ENCODE data around the gene PTPRN2. TPM values are rescaled to one million over a fixed set of nuclear protein-coding genes. Genes with fewer than 3 reads are reported as not detected.

Gene PTPRN2
- polyA plus RNA-seq, 2 donors, result 0.37 to 0.40 TPM

GRCh38 chr7:158273138-158273651 is 314.4 kb downstream of the PTPRN2 start:
- no peak overlapping the region for H3K27ac ChIP-seq (ENCODE audit: low read depth in 2 of 2, low read length in 1 of 2)
- 83 to 92% methylated on average over 31 of the region's 31 CpGs for WGBS, 2 donors

GRCh38 chr7:158272509-158273137 is 315.0 kb downstream of the PTPRN2 start:
- Histone ChIP-seq H3K36me3 (ENCODE audit: control insufficient read depth in 2 of 2, insufficient read depth in 2 of 2, low read length in 1 of 2) (no peaks in the 10 kb centered on the region), H3K9me3 (ENCODE audit: control insufficient read depth in 2 of 2, insufficient read depth in 1 of 2, low read depth in 1 of 2, low read length in 1 of 2) (no peaks in the 10 kb centered on the region), H3K27me3 (ENCODE audit: control insufficient read depth in 1 of 2, insufficient read depth in 2 of 2, low read length in 2 of 2) (no peaks in the 10 kb centered on the region), H3K4me3 (ENCODE audit: low read depth in 1 of 2, low read length in 2 of 2) (no peak overlapping the region), H3K4me1 (ENCODE audit: control insufficient read depth in 2 of 2, insufficient read depth in 2 of 2, low read length in 1 of 2) (peaks cover 0 to 6% of the 10 kb centered on the region in 2 donors), H3K27ac (ENCODE audit: low read depth in 2 of 2, low read length in 1 of 2) (no peak overlapping the region)
- WGBS, 2 donors, result 91 to 92% methylated on average over 15 of the region's 15 CpGs

More at GRCh38 chr7:158273138-158273651, 314.4 kb downstream of the PTPRN2 start:
- Histone ChIP-seq H3K4me3 (ENCODE audit: low read depth in 1 of 2, low read length in 2 of 2) (no peak overlapping the region), H3K9me3 (ENCODE audit: control insufficient read depth in 2 of 2, insufficient read depth in 1 of 2, low read depth in 1 of 2, low read length in 1 of 2) (no peaks in the 10 kb centered on the region), H3K4me1 (ENCODE audit: control insufficient read depth in 2 of 2, insufficient read depth in 2 of 2, low read length in 1 of 2) (peaks cover 0 to 6% of the 10 kb centered on the region in 2 donors), H3K36me3 (ENCODE audit: control insufficient read depth in 2 of 2, insufficient read depth in 2 of 2, low read length in 1 of 2) (no peaks in the 10 kb centered on the region), H3K27me3 (ENCODE audit: control insufficient read depth in 1 of 2, insufficient read depth in 2 of 2, low read length in 2 of 2) (no peaks in the 10 kb centered on the region)

GRCh38 chr7:158272091-158272490 is 315.5 kb downstream of the PTPRN2 start:
- Histone ChIP-seq H3K27me3 (ENCODE audit: control insufficient read depth in 1 of 2, insufficient read depth in 2 of 2, low read length in 2 of 2) (no peaks in the 10 kb centered on the region), H3K4me1 (ENCODE audit: control insufficient read depth in 2 of 2, insufficient read depth in 2 of 2, low read length in 1 of 2) (peaks cover 0 to 6% of the 10 kb centered on the region in 2 donors), H3K27ac (ENCODE audit: low read depth in 2 of 2, low read length in 1 of 2) (no peak overlapping the region), H3K36me3 (ENCODE audit: control insufficient read depth in 2 of 2, insufficient read depth in 2 of 2, low read length in 1 of 2) (no peaks in the 10 kb centered on the region), H3K9me3 (ENCODE audit: control insufficient read depth in 2 of 2, insufficient read depth in 1 of 2, low read depth in 1 of 2, low read length in 1 of 2) (no peaks in the 10 kb centered on the region), H3K4me3 (ENCODE audit: low read depth in 1 of 2, low read length in 2 of 2) (no peak overlapping the region)
- 88 to 90% methylated on average over 12 of the region's 12 CpGs for WGBS, 2 donors

- no peaks in the 10 kb centered on the region for H3K27me3 ChIP-seq (ENCODE audit: control insufficient read depth in 1 of 2, insufficient read depth in 2 of 2, low read length in 2 of 2)
- WGBS, 2 donors, result 91% methylated on average over 11 of the region's 11 CpGs
- no peaks in the 10 kb centered on the region for H3K36me3 ChIP-seq (ENCODE audit: control insufficient read depth in 2 of 2, insufficient read depth in 2 of 2, low read length in 1 of 2)
- H3K27ac ChIP-seq (ENCODE audit: low read depth in 2 of 2, low read length in 1 of 2), result no peak overlapping the region
- no peaks in the 10 kb centered on the region for H3K9me3 ChIP-seq (ENCODE audit: control insufficient read depth in 2 of 2, insufficient read depth in 1 of 2, low read depth in 1 of 2, low read length in 1 of 2)
- H3K4me1 ChIP-seq (ENCODE audit: control insufficient read depth in 2 of 2, insufficient read depth in 2 of 2, low read length in 1 of 2), result peaks cover 0 to 6% of the 10 kb centered on the region in 2 donors
- no peak overlapping the region for H3K4me3 ChIP-seq (ENCODE audit: low read depth in 1 of 2, low read length in 2 of 2)
Observed at GRCh38 chr7:158271646-158272045, 316.0 kb downstream of the PTPRN2 start.

GRCh38 chr7:158270856-158271413 is 316.7 kb downstream of the PTPRN2 start:
- H3K4me3 ChIP-seq (ENCODE audit: low read depth in 1 of 2, low read length in 2 of 2), result no peak overlapping the region
- no peaks in the 10 kb centered on the region for H3K9me3 ChIP-seq (ENCODE audit: control insufficient read depth in 2 of 2, insufficient read depth in 1 of 2, low read depth in 1 of 2, low read length in 1 of 2)
- H3K27me3 ChIP-seq (ENCODE audit: control insufficient read depth in 1 of 2, insufficient read depth in 2 of 2, low read length in 2 of 2), result no peaks in the 10 kb centered on the region
- no peaks in the 10 kb centered on the region for H3K36me3 ChIP-seq (ENCODE audit: control insufficient read depth in 2 of 2, insufficient read depth in 2 of 2, low read length in 1 of 2)
- no peak overlapping the region for H3K27ac ChIP-seq (ENCODE audit: low read depth in 2 of 2, low read length in 1 of 2)
- H3K4me1 ChIP-seq (ENCODE audit: control insufficient read depth in 2 of 2, insufficient read depth in 2 of 2, low read length in 1 of 2), result peaks cover 0 to 8% of the 10 kb centered on the region in 2 donors
- WGBS, 2 donors, result 92% methylated on average over 7 to 9 of the region's 9 CpGs

- Histone ChIP-seq H3K27me3 (ENCODE audit: control insufficient read depth in 1 of 2, insufficient read depth in 2 of 2, low read length in 2 of 2) (no peaks in the 10 kb centered on the region), H3K36me3 (ENCODE audit: control insufficient read depth in 2 of 2, insufficient read depth in 2 of 2, low read length in 1 of 2) (no peaks in the 10 kb centered on the region), H3K9me3 (ENCODE audit: control insufficient read depth in 2 of 2, insufficient read depth in 1 of 2, low read depth in 1 of 2, low read length in 1 of 2) (peaks cover 0 to 3% of the 10 kb centered on the region in 2 donors), H3K4me1 (ENCODE audit: control insufficient read depth in 2 of 2, insufficient read depth in 2 of 2, low read length in 1 of 2) (peaks cover 0 to 8% of the 10 kb centered on the region in 2 donors), H3K27ac (ENCODE audit: low read depth in 2 of 2, low read length in 1 of 2) (no peak overlapping the region), H3K4me3 (ENCODE audit: low read depth in 1 of 2, low read length in 2 of 2) (no peak overlapping the region)
- 85 to 88% methylated on average over 13 of the region's 13 CpGs for WGBS, 2 donors
Observed at GRCh38 chr7:158270106-158270775, 317.4 kb downstream of the PTPRN2 start.

GRCh38 chr7:158268816-158269535 is 318.6 kb downstream of the PTPRN2 start:
- Histone ChIP-seq H3K27ac (ENCODE audit: low read depth in 2 of 2, low read length in 1 of 2) (no peak overlapping the region), H3K9me3 (ENCODE audit: control insufficient read depth in 2 of 2, insufficient read depth in 1 of 2, low read depth in 1 of 2, low read length in 1 of 2) (peaks cover 0 to 3% of the 10 kb centered on the region in 2 donors), H3K4me3 (ENCODE audit: low read depth in 1 of 2, low read length in 2 of 2) (no peak overlapping the region), H3K4me1 (ENCODE audit: control insufficient read depth in 2 of 2, insufficient read depth in 2 of 2, low read length in 1 of 2) (peaks cover 0 to 8% of the 10 kb centered on the region in 2 donors), H3K27me3 (ENCODE audit: control insufficient read depth in 1 of 2, insufficient read depth in 2 of 2, low read length in 2 of 2) (no peaks in the 10 kb centered on the region), H3K36me3 (ENCODE audit: control insufficient read depth in 2 of 2, insufficient read depth in 2 of 2, low read length in 1 of 2) (no peaks in the 10 kb centered on the region)
- 83 to 84% methylated on average over 28 of the region's 28 CpGs for whole genome bisulfite sequencing, 2 donors

GRCh38 chr7:158267742-158268435 is 319.7 kb downstream of the PTPRN2 start:
- 88 to 89% methylated on average over 29 of the region's 29 CpGs for WGBS, 2 donors
- no peak overlapping the region for H3K27ac ChIP-seq (ENCODE audit: low read depth in 2 of 2, low read length in 1 of 2)
- H3K27me3 ChIP-seq (ENCODE audit: control insufficient read depth in 1 of 2, insufficient read depth in 2 of 2, low read length in 2 of 2), result no peaks in the 10 kb centered on the region
- H3K4me3 ChIP-seq (ENCODE audit: low read depth in 1 of 2, low read length in 2 of 2), result no peak overlapping the region
- no peaks in the 10 kb centered on the region for H3K36me3 ChIP-seq (ENCODE audit: control insufficient read depth in 2 of 2, insufficient read depth in 2 of 2, low read length in 1 of 2)
- peaks cover 3% of the 10 kb centered on the region in 2 donors for H3K9me3 ChIP-seq (ENCODE audit: control insufficient read depth in 2 of 2, insufficient read depth in 1 of 2, low read depth in 1 of 2, low read length in 1 of 2)
- H3K4me1 ChIP-seq (ENCODE audit: control insufficient read depth in 2 of 2, insufficient read depth in 2 of 2, low read length in 1 of 2), result peaks cover 0 to 8% of the 10 kb centered on the region in 2 donors
